ENCODE results near the gene TBX18. TPM values are rescaled to one million over a fixed set of nuclear protein-coding genes. Genes with fewer than 3 reads are reported as not detected.

The TBX18 gene
- total RNA-seq, result 1.5 and 2.9 TPM in 2 replicates

DNA sequence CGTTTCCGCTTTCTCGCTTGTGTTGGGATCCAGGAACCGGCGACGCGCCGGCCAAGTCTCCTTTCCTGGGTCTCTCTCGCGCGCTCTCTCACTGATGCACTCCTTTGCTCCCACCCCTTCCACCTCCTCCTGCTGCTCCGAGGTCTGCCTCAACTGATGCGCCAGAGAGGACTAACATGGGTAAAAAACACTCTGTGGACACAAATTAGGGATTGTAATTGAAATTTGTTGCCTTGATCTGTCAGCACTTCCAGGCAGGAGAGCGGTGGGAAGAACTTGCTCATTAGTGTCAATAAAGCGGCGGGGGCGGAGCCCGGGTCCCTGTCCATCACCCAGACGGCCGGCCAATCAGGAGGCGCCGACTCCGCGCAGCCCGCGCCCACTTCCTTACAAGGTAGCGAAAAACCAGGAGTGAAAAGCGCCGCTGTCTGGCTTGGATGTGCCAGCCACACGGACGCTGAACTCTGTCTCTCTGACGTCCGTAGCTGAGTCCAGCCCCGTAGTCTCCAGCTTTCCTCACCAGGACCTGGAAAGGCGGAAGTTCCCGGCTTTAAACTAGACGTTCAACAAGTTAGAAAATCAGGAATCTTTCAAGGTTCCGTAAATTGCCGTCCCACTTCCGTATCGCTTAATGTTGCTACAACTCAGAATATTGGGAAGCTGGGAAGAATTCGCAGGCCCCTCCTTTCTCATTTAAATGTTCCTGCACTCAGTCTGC is at the start of gene TBX18:
Gene TBX18, minus strand, starts transcription at position 267 of the 718 bp plus-strand sequence. CDS start 417 bp downstream, outside the sequence.

